Amniotic stem cell (primary cell): ENCODE measurements around the gene SMIM32.

Experiments used
- DNase-seq: peaks from one replicate; lab custom pipeline; 2025; lab: John Stamatoyannopoulos, UW

SMIM32 gene

DNA sequence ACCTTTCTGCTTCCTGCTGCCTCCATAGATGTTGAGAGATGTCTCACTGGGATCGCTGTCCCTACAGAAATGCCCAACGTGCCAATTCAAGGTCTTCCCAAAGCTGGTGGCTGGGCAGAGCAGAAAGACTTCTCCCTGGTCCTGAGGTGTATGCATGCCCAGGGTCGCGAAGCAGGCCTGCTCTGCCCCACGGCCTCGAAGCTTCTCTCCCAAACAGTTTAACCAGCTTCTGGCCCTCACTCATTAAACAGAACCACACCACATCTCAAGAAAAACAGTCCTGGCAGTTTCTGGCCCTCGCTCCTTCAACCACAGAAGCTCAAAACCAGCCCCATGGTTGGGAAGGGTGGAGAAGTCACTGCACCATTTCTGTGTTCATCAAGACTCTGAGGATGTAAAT lies 14.7 kb upstream of the SMIM32 start:
- DNase-seq, result no peak

DNA sequence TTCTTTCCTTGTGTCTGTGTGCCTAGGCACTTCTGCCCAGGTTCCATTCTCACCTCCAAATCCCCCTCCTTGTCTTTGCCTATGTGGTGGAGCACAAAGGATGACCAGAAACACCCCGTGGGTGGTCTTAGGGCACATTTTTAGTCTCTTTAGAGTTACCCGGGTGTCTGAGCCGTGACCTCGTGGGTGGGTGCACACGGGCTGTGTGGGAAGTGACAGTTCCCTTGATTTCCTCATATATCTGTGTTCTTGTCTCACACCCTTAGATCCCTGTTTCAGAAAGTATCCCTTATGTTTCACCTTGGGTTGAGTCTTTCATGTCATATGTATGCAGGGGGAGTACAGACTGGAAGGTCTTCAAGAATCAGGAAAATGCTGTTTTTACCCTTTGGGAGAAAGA lies 13.4 kb upstream of the SMIM32 start:
- no peak for DNase-seq

- no peak for DNase-seq
Measured at GRCh38 chr5:136205941-136206340, 13.0 kb upstream of the SMIM32 start.

- DNase-seq, result no peak
Measured at GRCh38 chr5:136205061-136205702, 12.2 kb upstream of the SMIM32 start.

- DNase-seq, result no peak
Measured at GRCh38 chr5:136203303-136203922, 10.5 kb upstream of the SMIM32 start.

DNA sequence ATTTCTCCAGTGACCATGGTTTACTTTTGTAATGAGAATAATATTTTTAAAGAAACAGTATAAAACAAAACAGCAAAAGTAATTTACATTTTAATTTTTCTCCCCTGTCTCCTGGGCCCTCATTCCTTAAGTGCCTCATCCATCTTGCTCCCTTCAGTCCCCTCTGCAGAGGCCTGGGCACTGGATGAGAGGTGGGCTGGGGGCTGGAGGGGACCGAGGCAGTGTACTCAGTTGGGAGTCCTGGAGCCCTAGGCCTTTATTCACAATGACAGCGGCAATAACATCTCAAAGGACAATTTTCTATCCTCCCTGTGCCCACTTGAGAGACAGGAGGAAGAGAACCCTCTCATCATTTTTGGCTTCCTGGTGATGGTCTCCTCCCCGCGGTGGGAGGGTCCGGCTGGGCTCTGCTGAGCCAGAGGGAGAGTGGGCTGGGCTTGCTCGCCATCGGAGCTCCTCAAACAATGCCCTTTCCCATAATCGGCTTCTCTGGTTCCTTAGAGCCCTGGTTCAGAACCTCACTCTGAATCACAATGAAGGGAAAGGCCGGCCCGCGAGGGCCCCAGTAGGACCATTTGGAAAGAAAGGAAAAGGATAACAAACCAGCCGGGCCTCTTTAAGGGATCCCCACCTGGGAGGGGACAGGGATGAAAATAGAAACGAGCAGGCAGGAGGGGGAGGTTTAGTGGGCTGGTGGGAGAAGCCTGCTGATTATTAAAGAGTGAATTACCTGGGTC lies 9.7 kb upstream of the SMIM32 start:
- DNase-seq, result no peak

DNA sequence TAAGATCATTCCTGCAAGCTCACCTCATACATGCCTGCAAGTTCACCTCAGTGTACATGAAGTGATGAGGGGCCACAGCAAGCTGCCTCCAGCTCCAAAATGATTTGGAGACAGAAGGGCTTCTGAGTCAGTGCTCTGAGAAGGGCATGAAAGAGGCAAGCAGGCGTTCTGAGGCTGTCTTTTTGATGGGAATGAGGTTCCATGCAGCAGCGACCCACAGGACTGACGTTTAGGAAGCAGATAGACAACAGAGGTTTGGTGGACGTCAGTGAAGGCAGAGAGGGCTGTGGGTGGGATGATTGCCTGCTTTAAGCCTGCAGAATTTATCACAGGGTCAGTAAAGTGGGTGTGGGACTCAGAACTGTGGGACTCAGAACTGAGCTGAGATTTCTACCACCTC lies 8.9 kb upstream of the SMIM32 start:
- DNase-seq, result no peak

DNA sequence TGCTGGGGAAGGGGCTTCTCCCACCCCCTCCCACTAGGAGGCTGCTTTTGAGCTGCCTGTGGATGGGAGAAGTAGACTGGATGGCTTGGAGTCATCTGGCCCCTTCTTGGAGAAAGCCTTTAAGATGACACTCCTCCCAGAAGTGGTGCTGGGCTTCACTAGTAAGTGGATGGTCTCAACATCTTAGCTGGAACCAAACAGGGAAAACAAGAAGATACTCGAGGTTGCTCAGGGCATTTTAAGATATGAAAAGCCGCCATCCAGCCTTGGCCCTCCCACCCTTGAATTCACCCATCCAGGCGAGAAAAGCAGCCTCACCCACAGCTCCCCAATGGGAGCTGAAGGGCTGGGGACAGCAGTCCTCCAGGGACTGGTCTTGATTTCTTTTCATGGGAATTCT lies 7.8 kb upstream of the SMIM32 start:
- DNase-seq, result no peak

DNA sequence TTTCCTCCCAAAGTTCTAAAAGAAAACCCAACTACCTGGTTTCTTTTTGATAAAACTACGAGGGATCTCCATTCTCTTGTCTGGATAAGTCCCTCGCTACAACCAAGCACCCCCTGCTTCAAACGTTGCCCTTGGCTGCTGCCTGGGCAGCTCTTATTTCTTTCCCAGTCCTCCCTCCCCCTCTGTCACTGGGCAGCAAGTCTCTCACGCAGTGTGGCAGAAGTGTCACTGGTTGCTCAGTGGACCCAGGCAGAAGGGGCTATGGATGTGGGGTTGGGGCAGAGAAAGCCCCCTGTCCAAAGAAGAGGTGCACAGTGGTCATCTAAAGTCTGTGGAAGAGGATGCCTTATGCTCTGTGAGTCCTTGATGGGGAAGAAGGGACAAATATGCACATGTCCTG lies 7.2 kb upstream of the SMIM32 start:
- DNase-seq, result no peak

DNA sequence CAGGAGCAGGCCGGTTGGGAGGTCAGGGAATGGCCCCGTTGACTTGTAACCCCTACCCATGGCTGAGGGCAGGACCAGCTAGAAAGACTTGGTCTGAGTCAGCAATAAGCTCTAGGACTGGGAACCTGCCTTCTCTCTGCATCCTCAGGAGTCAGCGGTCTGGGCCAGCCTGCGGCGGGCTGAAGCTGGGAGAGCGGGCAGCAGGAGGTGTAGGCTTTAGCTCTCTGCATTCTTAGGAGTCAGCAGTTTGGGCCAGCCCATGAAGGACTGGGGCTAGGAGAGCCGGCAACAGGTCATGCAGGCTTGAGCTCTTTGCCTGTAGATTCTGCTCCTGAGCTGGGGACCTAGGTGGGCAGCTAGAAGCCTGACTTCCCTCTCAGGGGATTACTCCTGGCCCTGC lies 6.4 kb upstream of the SMIM32 start:
- no peak for DNase-seq

DNA sequence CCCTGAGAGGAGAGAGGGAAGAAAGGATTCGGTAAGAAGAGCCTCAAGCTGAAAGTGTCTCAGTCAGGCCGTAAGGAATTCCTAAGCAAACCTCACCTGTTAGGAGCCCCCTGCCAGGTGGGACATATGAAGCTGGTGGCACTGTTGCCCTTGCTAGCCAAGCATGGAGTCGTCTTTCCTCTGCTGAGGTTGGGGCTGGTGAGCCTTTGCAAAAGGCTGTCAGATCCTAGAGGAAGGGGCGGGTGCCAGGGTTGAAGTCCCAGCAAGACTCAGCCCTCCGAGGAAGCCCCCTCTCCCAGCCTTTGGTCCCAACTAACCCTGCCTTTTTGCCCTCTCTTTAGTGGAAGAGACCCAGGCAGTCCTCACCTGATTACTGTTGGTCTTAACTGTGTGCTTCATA lies 5.5 kb upstream of the SMIM32 start:
- DNase-seq, result no peak

- no peak for DNase-seq
Measured at GRCh38 chr5:136197462-136198142, 4.6 kb upstream of the SMIM32 start.

GRCh38 chr5:136195971-136196820 lies 3.2 kb upstream of the SMIM32 start:
- DNase-seq, result no peak

DNA sequence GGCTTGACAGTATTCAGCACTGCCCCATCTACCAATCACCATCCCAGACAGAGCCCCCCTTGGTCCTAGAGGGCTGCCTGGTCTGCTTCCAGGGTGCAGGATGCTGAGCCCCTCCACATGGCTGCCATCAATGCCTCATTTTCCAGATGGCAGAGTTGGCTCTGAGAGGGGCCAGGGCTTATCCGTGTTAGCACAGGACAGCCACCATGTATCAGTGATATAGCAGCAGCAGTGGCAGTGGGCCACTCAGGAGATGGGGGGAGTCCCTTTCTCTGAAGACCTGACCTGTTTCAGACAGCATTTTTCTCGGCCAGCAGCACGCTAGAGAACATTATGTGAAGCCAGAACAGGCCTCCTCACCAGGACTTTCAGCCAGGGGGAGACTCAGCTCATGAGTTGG lies 1.6 kb upstream of the SMIM32 start:
- no peak for DNase-seq

- DNase-seq, result no peak
Measured at GRCh38 chr5:136193322-136193935, 467 bp upstream of the SMIM32 start.

DNA sequence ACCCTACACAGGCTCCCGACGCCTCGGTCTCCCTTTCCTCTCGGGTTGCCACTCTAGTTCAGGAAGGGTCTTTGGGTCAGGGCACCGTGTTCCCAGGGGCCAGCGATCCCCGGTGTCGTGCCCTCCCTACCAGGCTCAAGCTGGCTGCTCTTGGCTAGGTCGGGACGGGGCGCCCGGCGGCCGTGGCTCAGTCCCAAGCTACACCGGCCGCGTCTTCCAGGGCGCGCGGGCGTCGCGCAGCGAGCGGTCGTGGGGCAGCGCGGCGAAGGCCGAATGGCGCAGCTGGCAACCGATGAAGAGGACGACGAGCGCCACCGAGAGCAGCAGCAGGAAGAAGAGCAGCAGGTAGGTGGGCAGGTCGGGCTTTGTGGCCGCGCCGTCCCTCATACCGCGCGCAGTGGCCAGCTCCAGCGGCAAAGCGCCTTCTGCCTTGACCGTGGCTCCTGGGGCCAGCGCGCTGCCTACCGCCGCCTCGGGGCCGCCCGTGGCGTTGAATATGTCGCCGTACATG lies 892 bp downstream of the SMIM32 start:
- no peak for DNase-seq

GRCh38 chr5:136191304-136192014 lies 1.5 kb downstream of the SMIM32 start:
- no peak for DNase-seq

DNA sequence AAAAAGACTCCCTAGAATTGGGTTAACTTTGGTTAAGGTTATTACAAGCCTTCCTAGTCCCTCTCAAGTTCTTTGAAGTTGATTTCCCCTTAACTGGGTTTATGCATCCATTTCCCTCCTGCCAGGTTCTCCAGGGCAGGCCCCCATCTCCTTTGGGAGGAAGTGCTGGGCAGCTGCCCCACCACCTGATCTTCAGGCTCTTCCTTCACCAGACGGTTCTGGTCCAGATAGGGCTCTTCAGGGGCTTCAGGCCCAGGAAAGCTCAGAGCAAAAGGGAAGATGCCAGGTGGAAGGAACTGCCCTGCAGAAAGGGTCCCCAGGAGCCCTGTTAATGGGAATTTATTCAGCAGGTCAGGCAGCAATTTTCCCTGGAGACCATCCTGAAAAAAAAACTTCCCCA lies 2.1 kb downstream of the SMIM32 start:
- no peak for DNase-seq

- DNase-seq, result no peak
Measured at GRCh38 chr5:136190091-136190720, 2.8 kb downstream of the SMIM32 start.

DNA sequence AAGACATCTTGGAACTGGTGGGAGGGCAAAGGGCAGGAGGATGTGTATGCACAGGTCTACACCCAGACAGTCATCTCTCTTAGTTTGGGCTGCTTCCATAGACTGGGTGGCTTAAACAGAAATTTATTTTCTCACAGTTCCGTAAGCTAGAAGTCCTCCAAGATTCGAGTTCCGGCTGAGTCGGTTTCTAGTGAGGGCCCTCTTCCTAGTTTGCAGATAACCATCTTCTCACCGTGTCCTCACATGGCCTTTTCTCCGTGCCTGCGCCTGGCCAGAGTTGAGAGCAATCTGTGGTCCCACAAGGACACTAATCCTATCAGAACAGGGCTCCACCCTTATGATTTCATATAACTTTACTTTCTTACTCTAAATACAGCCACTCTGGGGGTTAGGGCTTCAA lies 4.1 kb downstream of the SMIM32 start:
- no peak for DNase-seq
